Neural crest cell (in vitro differentiated cells): ENCODE measurements around the gene DNAH11. TPM values are rescaled to one million over a fixed set of nuclear protein-coding genes. Genes with fewer than 3 reads are reported as not detected.

Source experiments
- DNase-seq: peaks from one replicate; pipeline ENCODE4 v3.0.0; 2021; ENCODE audit warnings: low read depth, mixed read lengths, low spot score
- H3K27ac Mint-ChIP-seq: one replicate; pipeline ENCODE4 v1.8.0; 2021; ENCODE audit warnings: mild to moderate bottlenecking, mixed read lengths; ENCODE audit not compliant: unreplicated experiment
- H3K27me3 Mint-ChIP-seq: 2 replicates; pipeline ENCODE4 v1.8.0; 2021; ENCODE audit warnings: low read depth, mild to moderate bottlenecking, mixed read lengths
- H3K36me3 Mint-ChIP-seq: 2 replicates; pipeline ENCODE4 v1.8.0; 2021; ENCODE audit warnings: low read depth, mild to moderate bottlenecking, mixed read lengths
- H3K4me1 Mint-ChIP-seq: 2 replicates; pipeline ENCODE4 v1.8.0; 2021; ENCODE audit warnings: mixed read lengths
- H3K4me3 Mint-ChIP-seq: one replicate; pipeline ENCODE4 v1.8.0; 2021; ENCODE audit warnings: mild to moderate bottlenecking, mixed read lengths
- H3K9me3 Mint-ChIP-seq: 2 replicates; pipeline ENCODE4 v1.8.0; 2021; ENCODE audit warnings: mixed read lengths
- total RNA-seq: library from RNA; stranded (reverse); gene quantifications from 2 replicates; pipeline ENCODE4 v1.2.1, GENCODE V29; 2021
- TF ChIP-seq, protein P1 (sequence below): fragments of 200-600 bp; sonication (generic); conservative IDR thresholded peaks from 2 replicates; pipeline ENCODE4 v1.5.0; 2021; ENCODE audit warnings: antibody characterized with exemption, mild to moderate bottlenecking

The DNAH11 gene
- total RNA-seq, 1 donor from 2014 or later, result 0.63 TPM

- no peak overlapping the region for H3K27ac Mint-ChIP-seq
- H3K4me1 Mint-ChIP-seq, result peaks cover 5% of the 10 kb centered on the region
- H3K4me3 Mint-ChIP-seq, result peak overlapping the region; percentile 85
- no peaks in the 10 kb centered on the region for H3K36me3 Mint-ChIP-seq
- peaks cover 76% of the 10 kb centered on the region for H3K27me3 Mint-ChIP-seq
- H3K9me3 Mint-ChIP-seq, result no peaks in the 10 kb centered on the region
- TF ChIP-seq, protein P1, sequence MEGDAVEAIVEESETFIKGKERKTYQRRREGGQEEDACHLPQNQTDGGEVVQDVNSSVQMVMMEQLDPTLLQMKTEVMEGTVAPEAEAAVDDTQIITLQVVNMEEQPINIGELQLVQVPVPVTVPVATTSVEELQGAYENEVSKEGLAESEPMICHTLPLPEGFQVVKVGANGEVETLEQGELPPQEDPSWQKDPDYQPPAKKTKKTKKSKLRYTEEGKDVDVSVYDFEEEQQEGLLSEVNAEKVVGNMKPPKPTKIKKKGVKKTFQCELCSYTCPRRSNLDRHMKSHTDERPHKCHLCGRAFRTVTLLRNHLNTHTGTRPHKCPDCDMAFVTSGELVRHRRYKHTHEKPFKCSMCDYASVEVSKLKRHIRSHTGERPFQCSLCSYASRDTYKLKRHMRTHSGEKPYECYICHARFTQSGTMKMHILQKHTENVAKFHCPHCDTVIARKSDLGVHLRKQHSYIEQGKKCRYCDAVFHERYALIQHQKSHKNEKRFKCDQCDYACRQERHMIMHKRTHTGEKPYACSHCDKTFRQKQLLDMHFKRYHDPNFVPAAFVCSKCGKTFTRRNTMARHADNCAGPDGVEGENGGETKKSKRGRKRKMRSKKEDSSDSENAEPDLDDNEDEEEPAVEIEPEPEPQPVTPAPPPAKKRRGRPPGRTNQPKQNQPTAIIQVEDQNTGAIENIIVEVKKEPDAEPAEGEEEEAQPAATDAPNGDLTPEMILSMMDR, result no peak
- DNase-seq, result no peak
Observed at GRCh38 chr7:21544303-21544656, 1.4 kb downstream of the DNAH11 start.

DNA sequence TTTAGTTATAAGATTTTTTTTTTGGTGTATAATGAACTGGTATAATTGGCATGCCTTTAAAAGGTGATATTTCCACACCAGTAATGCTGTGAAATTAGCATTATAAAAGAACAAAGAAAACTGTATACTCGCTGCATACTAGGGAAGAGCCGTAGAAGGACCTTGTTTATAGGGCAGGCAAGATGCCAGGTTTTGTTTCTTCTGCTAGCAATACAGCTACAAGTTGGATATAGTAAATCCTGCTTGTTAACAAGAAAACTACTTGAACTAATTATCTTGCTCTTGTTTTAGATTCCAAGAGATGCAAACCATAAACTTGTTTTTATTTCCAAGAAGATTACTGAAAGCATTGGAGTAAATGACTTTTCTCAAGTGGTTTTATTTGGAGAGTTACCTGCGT, 1.9 kb downstream of the DNAH11 start:
- Mint-ChIP-seq H3K27ac (no peak overlapping the region), H3K9me3 (no peaks in the 10 kb centered on the region), H3K4me3 (no peak overlapping the region), H3K4me1 (peaks cover 5% of the 10 kb centered on the region), H3K36me3 (no peaks in the 10 kb centered on the region), H3K27me3 (peaks cover 73% of the 10 kb centered on the region)
- TF ChIP-seq, protein P1, result no peak
- no peak for DNase-seq

DNA sequence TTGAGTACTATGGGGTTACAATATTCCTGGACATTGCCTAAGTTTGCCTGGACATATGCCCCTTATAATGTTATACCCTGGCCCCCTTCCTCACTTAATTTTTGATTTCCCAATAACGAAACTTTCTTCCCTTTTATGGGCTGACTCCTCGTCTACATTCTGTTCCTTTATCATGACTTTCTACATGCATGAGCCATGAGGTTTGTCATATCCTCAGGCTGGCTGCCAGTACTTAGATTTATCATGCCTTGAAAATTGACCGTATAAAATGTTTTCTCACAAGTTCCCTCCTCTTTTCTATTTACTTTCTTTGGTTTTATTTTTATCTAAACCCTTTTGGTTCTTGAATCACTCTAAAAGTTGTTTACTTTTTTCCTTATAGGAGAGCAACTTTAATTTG, 4.7 kb downstream of the DNAH11 start:
- TF ChIP-seq, protein P1, result no peak
- no peak overlapping the region for H3K4me3 Mint-ChIP-seq
- H3K9me3 Mint-ChIP-seq, result no peaks in the 10 kb centered on the region
- no peaks in the 10 kb centered on the region for H3K36me3 Mint-ChIP-seq
- DNase-seq, result no peak
- peaks cover 5% of the 10 kb centered on the region for H3K4me1 Mint-ChIP-seq
- peaks cover 46% of the 10 kb centered on the region for H3K27me3 Mint-ChIP-seq
- no peak overlapping the region for H3K27ac Mint-ChIP-seq

DNA sequence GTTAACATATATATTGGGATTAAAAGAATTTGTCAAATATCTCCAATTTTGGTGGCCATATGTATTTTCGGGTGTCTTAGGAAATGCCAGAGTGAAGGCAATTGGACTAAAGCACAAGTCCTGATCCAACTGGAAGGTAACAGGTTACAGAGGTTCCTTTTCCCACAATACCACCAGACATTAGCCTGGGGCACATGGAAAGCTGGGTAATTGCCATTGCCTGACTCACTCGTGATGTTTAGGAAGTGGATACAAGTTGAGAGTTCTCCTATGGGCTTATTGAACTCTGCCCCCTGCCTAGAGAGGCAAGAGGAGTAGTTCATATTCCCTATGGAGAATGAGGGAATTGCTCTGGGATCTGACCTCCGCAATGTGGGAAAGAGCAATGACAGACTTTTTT, 5.7 kb downstream of the DNAH11 start:
- H3K27me3 Mint-ChIP-seq, result peaks cover 38% of the 10 kb centered on the region
- H3K27ac Mint-ChIP-seq, result no peak overlapping the region
- TF ChIP-seq, protein P1, result no peak

DNA sequence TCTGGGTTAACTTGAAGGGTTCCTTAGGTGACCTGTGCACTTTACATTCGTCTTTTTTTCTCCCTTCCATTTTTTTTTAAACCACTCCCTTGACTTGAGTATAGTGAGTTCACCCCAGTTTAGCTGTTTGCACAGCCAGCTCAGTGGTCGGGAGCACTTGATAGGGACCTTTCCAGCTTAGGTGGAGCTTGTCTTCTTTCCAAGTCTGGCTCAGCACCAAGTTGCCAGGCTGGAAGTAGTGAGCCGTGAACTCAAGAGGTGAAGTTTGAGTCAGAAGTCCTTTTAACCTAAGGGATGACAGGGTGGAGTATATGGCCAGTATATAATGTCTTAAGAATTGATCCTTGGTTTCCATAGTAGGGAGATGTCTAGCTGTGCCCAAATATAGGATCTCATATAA, 7.2 kb downstream of the DNAH11 start:
- DNase-seq, result no peak
- Mint-ChIP-seq H3K9me3 (peaks cover 4% of the 10 kb centered on the region), H3K27me3 (peaks cover 22% of the 10 kb centered on the region), H3K36me3 (no peaks in the 10 kb centered on the region), H3K4me1 (no peaks in the 10 kb centered on the region), H3K27ac (no peak overlapping the region), H3K4me3 (no peak overlapping the region)
- TF ChIP-seq, protein P1, result no peak

More for the DNA sequence above, 5.7 kb downstream of the DNAH11 start:
- DNase-seq, result no peak
- Mint-ChIP-seq H3K36me3 (no peaks in the 10 kb centered on the region), H3K9me3 (peaks cover 1% of the 10 kb centered on the region), H3K4me1 (peaks cover 5% of the 10 kb centered on the region), H3K4me3 (no peak overlapping the region)
